Right forelimb (tissue), 1 donor: ENCODE results near the gene DTNA.

Source experiments
- DNase-seq: peaks from one replicate; pipeline ENCODE4 v3.0.0-alpha.2; 2018

The DTNA gene

DNA sequence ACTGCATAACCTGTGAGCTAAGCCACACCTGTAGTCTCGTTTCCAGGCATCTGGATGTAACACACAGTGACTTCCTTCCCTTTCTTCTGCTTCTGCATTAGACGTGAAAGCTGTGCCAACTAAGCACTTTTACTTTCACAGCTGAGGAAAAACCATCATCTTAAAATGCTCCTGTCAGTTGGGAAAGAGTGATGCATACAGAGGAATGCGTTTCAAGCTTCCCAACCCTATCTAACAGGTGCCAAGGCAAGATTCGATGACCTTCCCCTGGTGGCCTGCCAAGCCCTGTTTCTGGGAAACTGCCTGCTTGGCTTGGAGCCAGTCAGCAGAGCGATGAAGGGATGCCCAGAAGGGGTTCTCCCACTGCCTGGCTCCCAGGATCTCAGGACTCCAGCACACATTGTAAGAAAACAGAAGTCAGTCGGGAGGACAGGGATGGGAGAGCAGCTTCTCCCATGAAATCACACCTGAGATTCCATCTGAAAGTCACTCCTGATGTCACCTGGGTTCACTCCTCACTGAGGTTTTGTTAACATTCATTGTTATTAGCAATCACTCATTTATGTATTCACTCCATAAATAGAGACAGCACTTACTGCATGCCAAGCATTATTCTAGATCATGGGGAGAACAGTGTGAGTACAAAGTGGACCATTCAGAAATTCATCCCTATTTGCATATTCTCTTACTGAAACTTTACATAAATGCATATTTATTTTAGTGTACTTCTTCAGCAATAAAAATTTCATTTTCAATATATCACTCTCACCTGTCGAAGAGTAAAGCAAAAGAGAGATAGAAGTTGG is 64.1 kb downstream of the DTNA start:
- DNase-seq = peak; percentile 49

DNA sequence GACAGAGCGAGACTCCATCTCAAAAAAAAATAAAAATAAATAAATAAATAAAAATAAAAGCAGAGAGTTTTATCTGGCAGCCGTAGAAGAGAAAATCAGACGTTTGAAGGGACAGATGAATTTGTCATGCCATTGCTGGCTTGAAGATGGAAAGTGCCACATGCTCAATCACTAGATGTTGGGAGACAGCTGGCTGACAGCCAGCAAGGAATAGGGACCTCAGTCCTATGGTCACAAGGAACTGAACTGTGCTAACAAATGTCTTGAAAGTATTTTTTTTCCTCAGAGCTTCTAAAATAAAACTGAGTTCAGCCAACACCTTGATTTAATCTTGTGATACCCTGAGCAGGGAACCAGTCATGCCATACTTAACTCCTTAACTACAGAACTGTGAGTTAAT is 65.4 kb downstream of the DTNA start:
- DNase-seq = no peak

DNA sequence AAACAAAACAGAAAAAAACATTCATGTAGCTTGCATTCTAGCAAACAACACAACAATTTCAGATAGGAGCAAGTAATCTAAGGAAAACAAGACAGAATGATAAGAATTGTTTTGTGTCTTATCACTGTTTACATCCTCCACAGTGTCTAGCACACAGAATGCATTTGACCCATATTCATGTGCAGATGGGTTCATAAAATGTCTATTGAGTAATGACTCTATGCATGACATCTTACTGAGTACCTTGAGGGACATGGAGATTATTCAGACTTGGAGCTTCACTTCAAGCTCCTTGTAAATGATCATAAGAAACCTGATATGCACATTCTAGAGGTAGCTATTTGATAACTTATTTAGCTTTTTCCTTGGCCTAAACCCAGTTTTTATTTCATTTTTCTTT is 69.0 kb downstream of the DTNA start:
- DNase-seq = no peak

DNA sequence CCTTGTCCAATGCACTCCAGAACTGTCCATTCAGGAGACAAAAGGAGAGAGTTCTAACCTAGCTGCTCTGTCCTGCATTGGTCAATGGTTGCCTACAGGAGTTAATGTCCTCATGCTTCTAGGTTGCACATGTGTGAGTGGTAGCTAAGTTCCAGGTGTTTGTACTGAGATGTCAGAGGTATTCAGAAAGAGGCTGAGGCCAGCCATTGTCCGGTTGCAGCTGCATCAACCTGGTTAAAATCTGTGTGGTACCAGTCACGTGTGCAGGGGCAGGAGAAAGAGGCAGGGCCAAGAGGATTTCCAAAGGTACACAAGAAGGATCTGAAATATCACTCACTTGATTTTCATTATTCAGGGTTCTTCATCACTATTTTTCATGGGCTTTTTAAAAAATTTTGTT is 70.8 kb downstream of the DTNA start:
- no peak for DNase-seq

DNA sequence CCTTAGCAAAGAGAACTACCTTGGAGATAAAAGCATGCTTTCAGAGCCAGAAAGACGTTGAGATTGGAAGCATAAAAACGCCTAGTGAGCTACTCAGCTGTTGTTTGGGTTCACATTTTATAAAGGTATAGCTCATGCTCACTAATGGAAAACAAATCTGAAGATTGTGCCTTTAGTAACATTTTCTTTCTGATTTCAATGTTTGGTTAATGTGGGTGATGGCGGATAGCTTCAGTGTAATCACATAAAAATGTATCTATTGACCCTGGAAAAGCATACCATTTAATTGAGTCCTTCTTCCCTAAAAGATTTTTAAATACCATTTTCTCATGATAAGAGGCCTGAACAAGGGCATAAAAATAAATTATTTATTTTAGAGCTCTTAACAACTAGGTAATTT is 73.4 kb downstream of the DTNA start:
- DNase-seq = no peak

DNA sequence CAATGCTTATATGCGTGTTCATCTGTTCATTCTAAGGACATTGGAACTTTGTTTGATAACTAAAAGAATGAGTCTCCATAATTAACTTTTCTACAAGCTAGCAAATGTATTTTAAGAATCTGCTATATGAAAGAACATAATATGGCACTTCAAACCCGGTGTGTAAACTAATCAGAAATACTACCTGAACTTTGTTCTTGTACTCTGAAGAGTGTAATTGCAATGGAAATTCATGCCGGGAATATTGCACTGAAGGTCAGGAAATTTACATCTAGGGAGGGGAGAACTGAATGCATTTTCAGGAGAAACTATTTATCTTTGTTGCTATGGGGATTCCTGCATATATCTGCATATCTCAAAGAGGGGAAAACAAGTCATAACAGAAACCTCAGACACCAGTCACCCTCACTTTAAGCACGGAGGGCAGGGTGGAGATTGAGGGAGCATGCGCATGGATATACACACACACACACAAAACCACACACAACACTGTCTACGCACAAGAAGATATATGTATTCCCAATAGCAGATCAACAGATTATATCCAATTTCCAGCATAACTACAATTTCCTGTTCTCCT is 76.2 kb downstream of the DTNA start:
- no peak for DNase-seq

DNA sequence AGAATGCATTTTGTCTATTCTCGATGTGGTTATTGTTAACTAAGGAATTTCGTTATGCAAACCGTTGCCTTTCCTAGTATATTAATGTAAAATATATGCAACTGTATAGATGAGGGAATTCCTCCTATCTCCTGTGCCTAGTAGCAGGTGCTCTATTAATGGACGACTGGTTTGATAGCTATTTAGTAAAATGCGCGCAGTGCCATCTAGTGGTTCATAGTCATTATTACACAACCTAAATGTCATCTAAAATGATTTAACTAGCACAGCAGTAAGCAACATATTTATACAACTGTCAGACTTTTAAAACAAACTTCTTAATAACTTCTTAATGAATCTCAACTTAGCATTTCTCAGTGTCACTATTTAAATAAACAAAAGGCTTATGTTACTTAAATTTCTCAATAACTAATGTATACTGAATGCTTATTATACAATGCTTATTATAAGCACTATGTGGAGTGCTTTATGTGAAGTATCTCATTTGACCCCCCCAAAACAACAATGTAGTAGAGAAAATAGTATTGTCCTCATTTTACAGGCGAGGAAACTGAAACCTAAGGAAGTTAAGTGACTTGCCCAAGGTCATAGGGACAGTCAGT is 77.9 kb downstream of the DTNA start:
- DNase-seq = no peak

DNA sequence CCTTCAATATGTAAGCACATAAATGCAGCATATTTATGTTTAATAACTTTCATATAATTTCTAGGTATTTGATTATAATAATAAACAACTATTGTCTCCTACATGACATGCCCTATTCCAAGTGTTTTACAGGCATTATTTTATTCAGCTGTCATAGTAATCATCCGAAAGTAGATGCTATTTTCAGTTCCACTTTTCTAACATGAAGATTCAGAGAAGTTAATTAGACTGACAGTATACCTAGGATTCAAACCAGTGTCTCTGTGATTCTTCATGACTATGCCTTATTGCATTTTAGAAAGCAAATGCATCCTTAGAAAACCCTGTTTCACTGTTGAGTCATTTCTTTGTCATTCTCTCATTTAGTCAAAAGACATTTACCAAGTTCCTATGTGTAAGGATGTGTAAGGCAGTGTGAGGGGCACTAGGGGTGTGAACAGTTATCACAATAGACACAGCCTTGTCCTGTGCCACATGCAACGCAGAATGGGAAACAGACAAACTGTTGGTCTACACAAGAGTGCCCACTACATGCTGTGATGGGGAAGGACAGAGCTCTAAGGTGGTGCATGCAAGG is 79.8 kb downstream of the DTNA start:
- DNase-seq = no peak

DNA sequence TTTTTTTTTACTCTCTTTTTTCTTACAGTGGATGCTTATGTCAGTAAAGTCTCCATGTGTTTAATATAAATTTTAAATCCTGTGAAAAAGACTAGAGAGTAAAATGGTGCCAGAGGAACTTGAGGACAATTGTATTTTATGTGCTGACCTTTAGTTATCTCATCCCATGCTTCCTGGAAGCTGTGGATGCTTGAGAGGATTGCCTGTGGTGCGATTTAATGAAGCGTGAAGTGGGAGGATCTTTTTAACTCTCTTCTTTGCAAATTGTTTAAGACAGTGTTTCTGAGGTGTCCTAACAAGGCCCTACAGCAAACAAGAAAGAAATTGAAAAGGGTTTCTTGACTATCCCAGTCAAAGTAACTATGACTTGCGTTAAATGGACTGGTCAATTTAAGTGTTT is 84.2 kb downstream of the DTNA start:
- no peak for DNase-seq

DNA sequence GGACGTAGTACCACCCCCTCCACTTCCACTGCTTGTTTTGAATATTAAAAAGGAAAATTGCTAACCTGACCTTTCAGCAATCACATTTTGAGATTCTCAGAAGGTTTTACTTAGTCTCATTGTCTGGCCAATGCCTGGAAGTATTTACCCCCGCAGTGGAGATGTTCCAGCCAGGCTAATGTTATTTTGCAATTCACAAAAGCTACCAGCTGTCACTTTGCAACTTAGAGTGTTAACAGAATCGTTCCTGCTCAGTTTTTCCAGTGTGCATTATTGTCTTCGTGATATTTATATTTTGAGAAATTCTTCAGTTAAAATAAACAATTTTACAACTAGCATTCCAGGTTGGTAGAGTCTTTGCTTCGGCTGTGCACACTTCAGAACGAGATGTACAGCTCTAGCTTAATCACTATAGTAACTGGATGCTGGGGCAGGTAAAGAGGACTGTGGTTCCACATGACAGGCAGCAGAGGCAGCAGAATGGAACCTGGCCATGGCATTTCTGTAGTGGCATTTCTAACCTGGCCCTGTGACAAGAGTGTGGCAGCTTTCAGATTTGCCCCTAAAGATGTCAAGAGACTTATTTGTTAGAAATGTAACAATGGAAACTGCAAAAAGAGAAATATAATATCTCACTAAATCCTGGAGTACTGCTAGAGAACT is 85.1 kb downstream of the DTNA start:
- no peak for DNase-seq

DNA sequence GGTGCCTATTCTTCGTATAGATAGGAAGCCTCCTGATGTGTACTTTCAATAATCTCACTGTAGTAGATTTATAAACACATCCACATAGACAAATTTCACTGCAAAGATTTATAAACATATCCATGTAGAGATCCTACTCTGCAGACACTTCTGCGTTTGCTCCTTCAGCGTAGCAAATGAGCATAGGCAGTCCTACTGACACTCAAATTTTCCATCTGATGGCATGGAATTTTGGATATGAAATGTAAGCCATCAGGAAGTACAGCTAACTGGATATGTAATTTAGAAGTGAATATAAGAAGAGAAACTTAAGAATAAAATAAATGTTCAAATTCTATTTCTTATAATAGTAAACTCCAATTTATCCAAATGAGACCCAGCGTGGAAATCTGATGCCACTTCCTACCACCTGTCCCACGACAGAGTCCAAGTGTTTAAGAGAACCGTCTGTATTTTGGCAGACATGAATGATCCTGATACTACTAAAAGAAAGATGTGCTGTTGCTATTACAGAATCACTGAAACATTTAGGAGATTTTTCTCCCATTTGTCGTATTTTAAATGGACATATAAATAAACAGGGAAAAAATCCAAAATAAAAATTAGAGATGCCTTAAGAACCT is 86.0 kb downstream of the DTNA start:
- DNase-seq = no peak

DNA sequence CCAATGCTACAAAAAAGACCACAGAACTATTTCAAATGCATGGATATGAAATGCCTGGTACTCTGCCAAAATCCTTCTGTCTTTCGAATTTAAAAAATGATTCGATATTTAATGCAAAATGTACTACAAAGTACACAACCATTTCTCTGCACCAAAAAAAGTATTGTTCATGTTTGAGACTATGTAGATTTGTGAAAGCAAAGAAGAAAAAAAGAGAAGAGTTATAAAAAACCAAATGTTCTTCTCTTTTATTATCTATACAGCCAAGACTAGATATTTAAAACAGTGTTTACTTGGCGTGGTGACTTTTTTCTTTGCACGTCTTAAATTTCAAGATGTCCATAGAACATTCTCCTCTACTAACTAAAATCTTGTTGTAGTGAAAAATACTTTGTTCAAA is 89.2 kb downstream of the DTNA start:
- no peak for DNase-seq

DNA sequence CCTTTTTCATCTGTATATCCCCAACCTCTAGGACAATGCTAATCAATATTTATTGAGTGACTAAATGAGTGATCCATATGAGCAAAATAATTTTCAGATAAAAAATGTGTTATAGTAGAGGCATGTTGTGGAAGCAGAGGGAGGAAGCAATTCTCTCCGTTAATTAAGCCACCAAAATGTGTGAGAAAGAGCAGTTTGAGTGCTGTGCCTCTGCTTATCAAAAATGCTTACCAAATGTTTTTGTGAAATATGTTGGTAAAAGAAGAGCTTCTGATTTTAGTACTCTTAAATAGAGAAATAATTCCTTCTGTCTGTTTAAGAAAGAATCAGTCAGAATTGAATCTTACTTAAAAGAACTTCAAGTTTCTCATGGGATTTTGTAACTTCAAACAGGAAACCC is 90.3 kb downstream of the DTNA start:
- DNase-seq = no peak

DNA sequence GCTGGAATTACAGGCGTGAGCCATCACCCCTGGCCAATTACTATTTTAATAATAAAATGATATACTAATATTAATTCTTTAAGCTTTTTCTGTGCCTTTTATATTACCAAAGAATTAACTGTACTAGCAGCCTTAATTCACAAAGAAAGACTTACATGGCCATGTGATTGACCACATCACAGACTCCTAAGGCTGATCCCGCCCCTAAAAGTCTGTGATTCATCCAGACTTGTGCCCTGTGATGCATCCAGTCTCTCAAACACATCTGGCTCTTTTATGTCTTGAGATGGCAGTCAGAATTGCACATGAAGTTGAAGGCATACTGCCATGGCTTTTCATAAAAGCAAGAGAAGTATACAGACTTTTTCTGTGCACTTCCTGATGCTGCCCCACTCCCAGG is 91.7 kb downstream of the DTNA start:
- no peak for DNase-seq

DNA sequence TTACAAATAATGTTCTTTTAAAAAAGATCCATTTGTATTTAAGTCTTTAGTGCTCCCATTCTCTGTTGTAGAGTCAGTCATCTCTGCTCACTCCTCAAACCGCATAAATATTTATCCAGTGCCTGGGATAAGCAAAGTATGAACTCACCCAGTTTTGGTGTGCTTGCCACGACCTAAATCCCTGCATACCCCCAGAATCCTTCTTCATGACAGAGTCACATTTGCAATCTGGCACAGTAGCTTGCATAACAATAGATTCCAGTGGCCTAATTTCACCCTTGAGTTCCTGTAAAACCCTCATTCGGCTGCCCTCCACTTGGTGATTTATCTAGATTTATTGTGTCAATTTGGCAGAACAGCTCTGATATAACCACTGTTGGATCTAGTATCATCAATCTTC is 92.9 kb downstream of the DTNA start:
- no peak for DNase-seq

DNA sequence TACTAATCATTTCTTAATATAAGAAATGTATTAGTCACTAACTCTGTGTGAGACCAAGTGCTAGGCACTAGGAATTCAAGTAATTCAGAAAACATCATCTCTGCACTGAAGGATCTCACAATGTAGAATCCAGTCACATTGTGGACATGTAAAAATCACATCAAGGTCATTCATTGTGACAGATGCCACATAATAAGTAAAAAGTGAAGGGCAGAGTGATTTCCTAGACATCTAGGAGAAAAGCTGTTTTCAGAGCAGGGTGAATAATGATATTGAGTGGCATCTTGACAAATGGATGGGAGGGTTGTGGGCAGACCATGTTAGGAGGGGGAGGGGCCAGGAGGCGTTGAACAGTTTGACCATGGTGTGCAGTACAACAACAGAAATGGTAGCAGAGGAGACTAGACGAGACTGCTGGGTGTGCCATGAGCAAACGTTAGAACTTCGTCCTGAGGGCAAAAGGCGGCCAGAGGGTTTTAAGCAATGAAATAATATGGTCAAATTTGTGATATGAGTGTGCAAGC is 93.8 kb downstream of the DTNA start:
- no peak for DNase-seq

DNA sequence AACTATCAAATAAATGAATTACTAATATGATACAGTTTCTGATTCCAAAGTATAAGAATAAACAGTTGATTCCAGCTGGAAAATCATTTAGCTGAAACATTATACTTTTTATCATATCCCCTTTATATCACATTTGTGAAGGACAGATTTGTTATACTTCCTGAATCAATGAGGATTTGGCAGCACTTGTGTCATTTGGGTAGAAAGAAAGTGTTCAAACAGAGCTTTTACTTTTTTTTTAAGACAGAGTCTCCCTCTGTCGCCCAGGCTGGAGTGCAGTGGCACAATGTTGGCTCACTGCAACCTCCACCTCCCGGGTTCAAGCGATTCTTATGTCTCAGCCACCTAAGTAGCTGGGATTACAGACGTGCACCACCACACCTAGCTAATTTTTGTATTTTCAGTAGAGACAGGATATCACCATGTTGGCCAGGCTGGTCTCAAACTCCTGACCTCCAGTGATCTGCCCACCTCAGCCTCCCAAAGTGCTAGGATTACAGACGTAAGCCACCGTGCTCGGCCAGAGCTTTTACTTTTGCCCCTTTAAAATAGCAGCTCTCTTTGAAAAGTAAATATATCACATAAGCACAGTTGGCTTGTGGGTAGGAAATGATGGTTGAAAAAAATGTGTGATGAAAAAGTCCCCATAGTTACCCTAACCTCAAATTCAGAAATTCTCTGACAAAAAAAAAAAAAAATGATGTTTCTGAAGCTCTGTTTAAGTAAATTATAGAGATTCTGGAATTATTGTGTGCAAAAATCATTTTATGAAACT is 95.2 kb downstream of the DTNA start:
- DNase-seq = no peak

DNA sequence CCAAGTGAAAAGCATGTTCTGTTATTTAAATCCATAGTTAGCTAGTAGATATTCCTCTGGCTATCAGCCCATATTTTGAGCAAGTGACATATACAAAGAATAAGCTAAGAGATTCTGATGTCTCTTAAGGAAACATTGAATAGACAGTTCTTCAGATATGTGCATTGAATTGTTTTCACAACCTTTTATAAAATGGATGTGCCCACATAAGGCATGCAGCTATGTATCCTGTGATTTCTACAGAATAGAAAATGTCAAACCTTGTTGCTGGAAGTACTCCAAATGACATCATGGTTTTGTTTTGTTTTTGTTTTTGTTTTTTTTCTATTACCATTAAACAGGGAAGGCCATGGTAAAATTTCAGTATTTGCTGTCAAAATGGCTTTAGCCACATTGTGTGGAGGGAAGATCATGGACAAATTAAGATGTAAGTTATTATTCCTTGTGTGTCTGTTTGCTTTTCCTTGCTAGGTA is 95.8 kb downstream of the DTNA start:
- DNase-seq = no peak

DNA sequence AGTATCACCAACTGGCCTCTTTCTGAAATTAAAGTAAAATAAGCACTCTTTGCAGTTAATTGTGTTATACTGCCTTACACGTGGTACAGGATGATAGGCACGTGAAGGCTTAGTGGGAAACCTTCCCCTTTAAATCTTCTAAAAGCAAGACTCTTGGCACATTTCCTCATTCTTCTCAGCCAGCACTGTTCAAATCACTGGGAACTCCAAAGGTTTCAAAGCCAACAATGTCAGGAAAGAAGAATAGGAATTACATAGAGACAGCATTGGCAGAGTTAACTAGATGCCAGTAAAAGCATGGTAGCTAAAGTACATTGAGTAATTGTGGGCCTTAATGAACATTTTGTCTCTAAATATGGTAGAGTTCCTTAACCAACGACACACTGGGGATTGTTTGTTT is 96.4 kb downstream of the DTNA start:
- DNase-seq = no peak

DNA sequence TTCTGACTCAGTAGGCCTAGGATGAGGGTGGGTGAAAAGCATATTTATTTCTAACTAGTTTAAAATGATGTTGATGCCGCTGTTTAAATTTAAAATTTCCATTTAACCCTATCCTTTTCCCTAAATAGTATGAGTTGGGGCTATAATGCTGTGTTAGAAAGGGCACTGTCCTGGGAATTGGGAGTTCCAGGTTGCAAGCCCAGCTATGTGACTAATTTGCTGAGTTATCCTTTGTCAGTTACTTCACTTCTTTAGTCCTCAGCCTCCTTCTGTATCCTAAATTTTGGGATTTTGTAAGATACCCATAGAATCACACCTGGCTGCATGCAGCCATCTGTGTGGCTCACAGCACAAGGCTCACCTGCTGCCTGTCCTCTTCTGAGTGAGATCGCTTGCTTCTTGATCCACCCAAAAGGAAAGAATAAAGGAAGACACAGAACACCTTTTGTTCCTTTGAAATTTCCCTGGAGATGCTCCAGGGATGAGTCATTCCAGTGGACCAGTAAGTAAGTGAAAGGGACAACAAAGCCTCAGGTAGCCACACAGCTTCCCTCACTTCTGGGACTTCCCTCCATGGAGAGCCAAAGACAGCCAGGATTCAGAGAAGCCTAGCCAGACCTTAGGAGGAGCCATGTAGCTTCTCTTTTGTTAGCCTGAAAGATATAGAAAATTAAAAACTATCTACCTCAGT is 97.2 kb downstream of the DTNA start:
- DNase-seq = no peak

DNA sequence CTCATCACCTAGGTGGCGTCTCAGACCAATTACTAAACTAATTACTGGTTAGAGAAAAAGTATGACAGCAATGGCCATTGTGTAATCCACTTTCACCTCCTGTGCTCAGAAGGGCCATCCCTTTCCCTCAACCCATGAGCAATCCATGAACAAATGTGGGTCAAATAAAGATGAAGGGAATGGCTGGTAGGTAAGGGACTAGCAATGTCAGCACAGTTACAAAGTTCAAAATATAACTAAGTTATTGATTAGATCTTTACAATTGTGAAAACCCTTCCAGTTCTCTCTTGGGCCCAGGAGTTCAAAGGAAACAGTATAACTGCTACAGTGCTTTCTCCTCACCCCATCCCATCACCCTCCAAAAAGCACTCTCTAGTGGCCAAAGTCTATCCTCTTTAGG is 98.3 kb downstream of the DTNA start:
- DNase-seq = no peak
